Fibroblast of lung (primary cell): ENCODE data around the gene FBN1. TPM values are rescaled to one million over a fixed set of nuclear protein-coding genes. Genes with fewer than 3 reads are reported as not detected.

Experiments
- DNase-seq, 2 donors: peaks; one replicate each; pipeline versions ENCODE4 v3.0.0 to v3.0.0-alpha.2; 2010; ENCODE audit warnings: low read depth in 2 of 2
- H2AFZ ChIP-seq: 2 replicates; pipeline ENCODE4 v1.5.1; 2012; ENCODE audit warnings: low read length, control low read depth, inconsistent platforms
- H3K27ac ChIP-seq: 2 replicates; pipeline ENCODE4 v1.5.1; 2011; ENCODE audit warnings: low read length, control low read depth; ENCODE audit not compliant: insufficient read depth
- H3K27me3 ChIP-seq: 2 replicates; pipeline ENCODE4 v1.5.1; 2011; ENCODE audit warnings: mild to moderate bottlenecking, low read length; ENCODE audit not compliant: control insufficient read depth, insufficient read depth
- H3K36me3 ChIP-seq: 2 replicates; pipeline ENCODE4 v1.5.1; 2011; ENCODE audit warnings: low read length; ENCODE audit not compliant: control insufficient read depth, insufficient read depth
- H3K4me1 ChIP-seq: 2 replicates; pipeline ENCODE4 v1.5.1; 2011; ENCODE audit warnings: low read length; ENCODE audit not compliant: control insufficient read depth, insufficient read depth; ENCODE audit errors: extremely low read depth
- H3K4me2 ChIP-seq: 2 replicates; pipeline ENCODE4 v1.5.1; 2011; ENCODE audit warnings: low read length, control low read depth; ENCODE audit not compliant: insufficient read depth; ENCODE audit errors: extremely low read depth
- H3K4me3 ChIP-seq, 4 experiments: fragments of 200-600 bp in 1 of 4; sonication (generic) in 1 of 4; replicated peaks in 1 of 4; 2 replicates each; pipeline ENCODE4 v1.5.1; 2011 to 2016; ENCODE audit warnings: low read length in 4 of 4, low read depth in 3 of 4, mild to moderate bottlenecking in 3 of 4, control low read depth in 2 of 4, inconsistent platforms in 1 of 4, mixed read lengths in 1 of 4; ENCODE audit not compliant: insufficient read depth in 1 of 4; ENCODE audit errors: control extremely low read depth in 1 of 4
- H3K79me2 ChIP-seq: 2 replicates; pipeline ENCODE4 v1.5.1; 2012; ENCODE audit warnings: mild to moderate bottlenecking, low read length, inconsistent platforms; ENCODE audit not compliant: control insufficient read depth, insufficient read depth
- H3K9ac ChIP-seq: 2 replicates; pipeline ENCODE4 v1.5.1; 2011; ENCODE audit warnings: mild to moderate bottlenecking, low read length, control low read depth; ENCODE audit not compliant: insufficient read depth
- H3K9me3 ChIP-seq: 2 replicates; pipeline ENCODE4 v1.5.1; 2012; ENCODE audit warnings: low read depth, low read length; ENCODE audit not compliant: control insufficient read depth, insufficient read depth
- H4K20me1 ChIP-seq: 2 replicates; pipeline ENCODE4 v1.5.1; 2011; ENCODE audit warnings: low read length; ENCODE audit not compliant: control insufficient read depth, insufficient read depth; ENCODE audit errors: extremely low read depth
- EZH2 ChIP-seq: IDR thresholded peaks from 2 replicates; pipeline ENCODE4 v1.5.1; 2012; ENCODE audit warnings: low read length, control low read depth, mild to moderate bottlenecking; ENCODE audit errors: missing control alignments
- polyA plus RNA-seq, 2 donors: library from polyadenylated mRNA; depleted of rRNA in 1 of 2; stranded (reverse) in 1 of 2; unstranded in 1 of 2; fragments of >200 nt; gene quantifications; 2 replicates each; pipeline ENCODE4 v1.2.1, GENCODE V29; 2011 to 2012; ENCODE audit warnings: missing spikeins in 1 of 2
- total RNA-seq: library from RNA; depleted of rRNA; stranded (reverse); fragments of >200 nt; gene quantifications from 2 replicates; pipeline ENCODE4 v1.2.1, GENCODE V29; 2014
- TF ChIP-seq, protein P1 (sequence below), 2 donors: IDR thresholded peaks in 1 of 2; conservative IDR thresholded peaks in 1 of 2; 1 replicate in 1 of 2; 2 replicates in 1 of 2; pipeline ENCODE4 v1.5.1; 2011 to 2012; ENCODE audit warnings: low read length in 2 of 2, control low read depth in 1 of 2, inconsistent platforms in 1 of 2, low read depth in 1 of 2, mild to moderate bottlenecking in 1 of 2

Gene FBN1
- total and polyA plus RNA-seq, 2 donors (not counting 1 experiment from before 2014, with no cell fraction given), result 368 to 446 TPM

DNA sequence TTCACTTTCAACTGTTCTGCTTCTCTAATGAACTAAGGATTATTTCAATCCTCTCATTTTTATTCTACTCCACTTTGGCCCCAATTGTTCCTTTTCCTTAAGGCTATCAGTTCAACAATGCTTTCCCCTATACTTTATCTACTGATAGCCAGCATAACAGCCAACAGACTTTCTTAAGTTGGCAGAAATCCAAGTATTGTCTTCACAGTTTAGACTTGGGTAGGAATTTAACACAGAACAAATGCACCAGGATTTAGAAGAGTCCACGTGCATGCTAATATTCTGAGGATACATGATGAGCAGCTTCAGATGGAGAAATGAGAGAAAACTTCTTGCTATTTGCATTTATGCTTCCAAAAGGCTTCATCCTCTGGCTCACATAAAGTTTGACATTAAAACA lies 54.8 kb downstream of the FBN1 start:
- DNase-seq, result no peak
- peaks cover 8% of the 10 kb centered on the region for H3K4me1 ChIP-seq
- H3K27me3 ChIP-seq, result no peaks in the 10 kb centered on the region
- no peaks in the 10 kb centered on the region for H3K9me3 ChIP-seq
- H3K79me2 ChIP-seq, result peaks cover 10% of the 10 kb centered on the region
- no peak overlapping the region for H3K27ac ChIP-seq
- H3K4me3 ChIP-seq, result no peak overlapping the region
- no peak overlapping the region for H2AFZ ChIP-seq
- peaks cover 2% of the 10 kb centered on the region for H4K20me1 ChIP-seq
- no peak overlapping the region for H3K4me2 ChIP-seq
- H3K36me3 ChIP-seq, result peaks cover 1% of the 10 kb centered on the region
- no peak overlapping the region for H3K9ac ChIP-seq
- TF ChIP-seq, protein P1, sequence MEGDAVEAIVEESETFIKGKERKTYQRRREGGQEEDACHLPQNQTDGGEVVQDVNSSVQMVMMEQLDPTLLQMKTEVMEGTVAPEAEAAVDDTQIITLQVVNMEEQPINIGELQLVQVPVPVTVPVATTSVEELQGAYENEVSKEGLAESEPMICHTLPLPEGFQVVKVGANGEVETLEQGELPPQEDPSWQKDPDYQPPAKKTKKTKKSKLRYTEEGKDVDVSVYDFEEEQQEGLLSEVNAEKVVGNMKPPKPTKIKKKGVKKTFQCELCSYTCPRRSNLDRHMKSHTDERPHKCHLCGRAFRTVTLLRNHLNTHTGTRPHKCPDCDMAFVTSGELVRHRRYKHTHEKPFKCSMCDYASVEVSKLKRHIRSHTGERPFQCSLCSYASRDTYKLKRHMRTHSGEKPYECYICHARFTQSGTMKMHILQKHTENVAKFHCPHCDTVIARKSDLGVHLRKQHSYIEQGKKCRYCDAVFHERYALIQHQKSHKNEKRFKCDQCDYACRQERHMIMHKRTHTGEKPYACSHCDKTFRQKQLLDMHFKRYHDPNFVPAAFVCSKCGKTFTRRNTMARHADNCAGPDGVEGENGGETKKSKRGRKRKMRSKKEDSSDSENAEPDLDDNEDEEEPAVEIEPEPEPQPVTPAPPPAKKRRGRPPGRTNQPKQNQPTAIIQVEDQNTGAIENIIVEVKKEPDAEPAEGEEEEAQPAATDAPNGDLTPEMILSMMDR (conservative IDR thresholded peaks at IDR 0.05 in 1 of 2, IDR thresholded peaks at IDR 0.05 in 1 of 2; ENCODE audit: low read depth in 1 of 2, low read length in 2 of 2), result no peak
- no peak for TF ChIP-seq EZH2

GRCh38 chr15:48584812-48585563 lies 60.5 kb downstream of the FBN1 start:
- Histone ChIP-seq H2AFZ (no peak overlapping the region), H3K4me1 (peaks cover 11% of the 10 kb centered on the region), H3K9ac (no peak overlapping the region), H3K27ac (no peak overlapping the region), H3K79me2 (peaks cover 16% of the 10 kb centered on the region), H3K9me3 (no peaks in the 10 kb centered on the region), H3K36me3 (no peaks in the 10 kb centered on the region), H4K20me1 (no peaks in the 10 kb centered on the region), H3K27me3 (no peaks in the 10 kb centered on the region), H3K4me2 (no peak overlapping the region), H3K4me3 (no peak overlapping the region)
- no peak for DNase-seq
- TF ChIP-seq EZH2, result no peak
- TF ChIP-seq, protein P1 (conservative IDR thresholded peaks at IDR 0.05 in 1 of 2, IDR thresholded peaks at IDR 0.05 in 1 of 2; ENCODE audit: low read depth in 1 of 2, low read length in 2 of 2), result no peak

- Histone ChIP-seq H3K79me2 (peaks cover 18% of the 10 kb centered on the region), H3K9me3 (no peaks in the 10 kb centered on the region), H3K4me3 (no peak overlapping the region), H3K9ac (no peak overlapping the region), H4K20me1 (no peaks in the 10 kb centered on the region), H2AFZ (no peak overlapping the region), H3K4me2 (no peak overlapping the region), H3K4me1 (peaks cover 11% of the 10 kb centered on the region), H3K27ac (no peak overlapping the region), H3K36me3 (no peaks in the 10 kb centered on the region), H3K27me3 (no peaks in the 10 kb centered on the region)
- DNase-seq, result no peak
- TF ChIP-seq, protein P1 (conservative IDR thresholded peaks at IDR 0.05 in 1 of 2, IDR thresholded peaks at IDR 0.05 in 1 of 2; ENCODE audit: low read depth in 1 of 2, low read length in 2 of 2), result no peak
- no peak for TF ChIP-seq EZH2
Measured at GRCh38 chr15:48584090-48584811, 61.3 kb downstream of the FBN1 start.
